ENCODE results near the gene AKAP14. TPM values are rescaled to one million over a fixed set of nuclear protein-coding genes. Genes with fewer than 3 reads are reported as not detected.

Gene AKAP14
- total RNA-seq = not detected in 2 replicates

GRCh38 chrX:119895843-119896326 lies at the start of gene AKAP14:
Gene AKAP14 (plus strand): TSS chrX:119895893. CDS start chrX:119903224, 7,331 bp downstream.

GRCh38 chrX:119852382-119853353 lies 43.0 kb upstream of the AKAP14 start, which contains the start of gene UPF3B:
Gene UPF3B (minus strand): TSS chrX:119852963. CDS start chrX:119852928, 35 bp downstream.

GRCh38 chrX:119871599-119872395 lies 23.9 kb upstream of the AKAP14 start, which contains the start of the genes NDUFA1 and RNF113A:
Gene NDUFA1 (plus strand): TSS chrX:119871832. CDS start chrX:119871912, 80 bp downstream.
Gene RNF113A (minus strand): TSS chrX:119871733. CDS start chrX:119871613, 120 bp downstream.

GRCh38 chrX:119943185-119943988 lies 47.7 kb downstream of the AKAP14 start, which contains the start of gene NKAP:
Gene NKAP (minus strand): TSS chrX:119943751. CDS start chrX:119943605, 146 bp downstream.

Other genes starting within 250 kb of the AKAP14 start
- gene SEPTIN6, start 202.7 kb upstream of the AKAP14 start, total RNA-seq = 26.2 and 52.4 TPM in 2 replicates
- gene SOWAHD, start 137.3 kb upstream of the AKAP14 start, total RNA-seq = not detected in 2 replicates
- gene RPL39, start 104.3 kb upstream of the AKAP14 start, total RNA-seq = 2,796 and 2,994 TPM in 2 replicates
- gene UPF3B, start 42.9 kb upstream of the AKAP14 start, total RNA-seq = 2.0 and 2.4 TPM in 2 replicates
- 17.2 and 20.1 TPM in 2 replicates for gene RNF113A, start 24.2 kb upstream of the AKAP14 start, total RNA-seq
- gene NDUFA1, start 24.1 kb upstream of the AKAP14 start, total RNA-seq = 133 and 158 TPM in 2 replicates
- gene NKAP, start 47.9 kb downstream of the AKAP14 start, total RNA-seq = 2.6 and 3.6 TPM in 2 replicates
- gene RHOXF2B, start 181.8 kb downstream of the AKAP14 start, total RNA-seq = not detected in 2 replicates
- not detected in 2 replicates for gene RHOXF1, start 220.0 kb downstream of the AKAP14 start, total RNA-seq

Measured in dermis lymphatic vessel endothelial cell (primary cell).